8988T (cell line): ENCODE results near the gene ZBTB17.
"Not testable (repeated sequence)": the region's sequence is repeated elsewhere in the genome, so short reads cannot be mapped to it uniquely, and the experiment has no call there.

Experiments
- DNase-seq: peaks from one replicate; pipeline ENCODE4 v3.0.0; 2011

ZBTB17 gene

DNA sequence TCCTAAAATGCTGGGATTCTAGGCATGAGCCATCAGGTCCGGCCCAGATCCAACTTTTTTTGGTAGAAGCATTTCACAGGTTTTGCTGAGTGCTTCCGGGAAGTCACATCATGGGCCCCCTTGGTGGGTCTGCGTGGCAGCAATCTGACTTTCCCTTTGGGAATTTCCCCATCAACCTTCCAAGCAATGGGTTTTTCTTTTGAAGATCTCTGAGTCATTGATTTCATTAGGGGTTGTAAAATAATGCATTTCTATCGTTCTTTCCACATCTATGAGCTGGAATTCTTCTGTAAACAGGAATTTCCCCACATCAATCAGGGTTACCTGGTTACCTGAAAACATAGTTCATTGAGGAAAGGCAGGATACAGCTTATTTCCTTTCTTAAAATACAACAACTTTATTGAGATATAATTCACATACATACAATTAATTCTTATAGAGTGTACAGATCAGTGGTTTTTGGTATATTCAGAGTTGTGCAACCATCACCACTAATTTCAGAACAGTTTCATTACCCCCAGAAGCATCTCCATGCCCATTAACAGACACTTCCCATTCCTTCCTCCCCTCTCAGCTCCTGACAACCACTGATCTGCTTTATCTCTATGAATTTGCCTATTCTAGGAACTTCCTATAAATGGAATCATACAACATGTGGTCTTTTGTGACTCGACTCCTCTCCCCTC is 9.9 kb upstream of the ZBTB17 start:
- DNase-seq, result no peak

DNA sequence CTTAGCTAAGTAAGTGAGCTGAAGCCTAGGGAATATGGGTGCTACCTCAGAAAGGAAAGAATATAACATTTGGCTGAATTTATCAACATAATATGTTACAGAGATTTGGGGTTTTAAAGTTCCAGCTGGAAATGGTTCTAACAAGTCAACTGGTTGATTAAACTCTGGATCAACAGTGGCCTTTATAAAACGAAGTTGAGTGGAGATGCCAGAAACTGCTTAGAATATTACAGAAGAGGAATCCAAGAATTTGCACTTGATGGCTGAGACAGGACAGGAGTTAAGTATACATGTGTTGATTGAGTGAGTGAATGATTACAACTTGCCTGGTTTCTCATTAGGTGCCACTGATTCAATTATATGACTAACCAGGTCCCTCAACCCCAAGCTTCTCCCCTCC is 7.4 kb upstream of the ZBTB17 start:
- no peak for DNase-seq

DNA sequence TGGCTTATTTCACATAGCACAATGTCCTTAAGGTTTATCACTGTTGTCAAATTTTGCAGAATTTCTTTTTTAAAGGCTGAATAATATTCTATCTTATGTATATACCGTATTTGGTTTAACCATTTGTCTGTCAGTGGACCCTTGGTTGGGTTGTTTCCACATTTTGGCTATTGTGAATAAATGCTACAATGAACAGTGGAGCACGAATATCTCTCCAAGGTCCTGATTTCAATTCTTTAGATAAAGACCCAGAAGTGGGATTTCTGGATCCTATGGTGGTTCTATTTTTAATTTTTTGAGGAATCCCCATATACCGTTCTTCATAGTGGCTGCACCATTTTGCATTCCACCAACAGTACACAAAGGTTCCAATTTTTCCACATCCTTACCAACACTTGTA is 5.8 kb upstream of the ZBTB17 start:
- DNase-seq, result no peak

DNA sequence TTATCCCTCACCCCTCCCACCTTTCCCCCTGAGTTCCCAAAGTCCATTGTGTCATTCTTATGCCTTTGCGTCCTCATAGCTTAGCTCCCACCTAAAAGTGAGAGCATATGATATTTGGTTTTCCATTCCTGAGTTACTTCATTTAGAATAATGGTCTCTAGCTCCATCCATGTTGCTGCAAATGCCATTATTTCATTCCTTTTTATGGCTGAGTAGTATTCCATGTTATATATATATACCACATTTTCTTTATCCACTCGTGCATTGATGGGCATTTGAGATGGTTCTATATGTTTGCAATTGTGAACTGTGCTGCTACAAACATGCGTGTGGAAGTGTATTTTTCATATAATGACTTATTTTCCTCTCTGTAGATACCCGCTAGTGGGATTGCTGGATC is 2.0 kb upstream of the ZBTB17 start:
- DNase-seq, result not testable (repeated sequence)

DNA sequence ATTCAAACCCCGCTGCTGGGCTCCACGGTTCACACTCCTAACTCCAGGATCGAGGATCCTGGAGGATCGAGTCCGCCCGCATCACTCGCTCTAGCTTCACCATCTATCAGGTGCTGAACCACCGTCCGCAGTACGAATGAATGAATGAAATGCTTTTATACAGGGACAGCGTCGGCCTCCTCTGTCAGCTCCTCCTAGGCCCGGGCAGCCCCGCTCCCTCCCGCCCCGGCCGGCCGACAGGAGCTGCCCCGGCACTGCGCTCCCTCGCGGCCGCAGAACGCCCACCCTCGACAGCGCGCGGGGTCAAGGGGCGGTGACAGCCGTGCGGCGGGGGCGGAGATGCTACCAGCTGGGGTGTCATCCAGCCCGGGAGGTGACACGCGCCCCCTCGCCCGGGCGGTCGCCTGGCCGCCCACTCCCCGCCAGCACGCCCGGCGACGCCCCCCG is 520 bp downstream of the ZBTB17 start:
- peak; percentile 48 for DNase-seq

DNA sequence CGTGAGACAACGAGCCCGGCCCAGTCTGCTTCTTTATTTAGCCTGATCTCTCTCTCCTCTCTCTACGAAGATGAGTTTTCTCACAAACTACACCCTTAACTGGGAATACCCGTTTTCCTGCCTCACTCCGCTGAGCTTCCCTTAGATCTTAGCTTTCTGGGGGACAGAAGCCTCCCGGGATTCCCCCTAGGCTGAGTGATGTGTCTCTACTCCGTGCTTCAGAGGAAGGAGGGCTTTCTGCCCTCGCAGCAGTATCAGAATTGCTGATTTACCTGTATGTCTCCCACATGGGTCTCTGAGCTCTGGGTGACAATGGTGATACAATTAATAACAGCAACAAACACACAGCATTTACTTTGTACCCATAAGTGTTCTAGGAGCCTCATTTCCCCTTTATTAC is 1.0 kb downstream of the ZBTB17 start:
- DNase-seq, result no peak

DNA sequence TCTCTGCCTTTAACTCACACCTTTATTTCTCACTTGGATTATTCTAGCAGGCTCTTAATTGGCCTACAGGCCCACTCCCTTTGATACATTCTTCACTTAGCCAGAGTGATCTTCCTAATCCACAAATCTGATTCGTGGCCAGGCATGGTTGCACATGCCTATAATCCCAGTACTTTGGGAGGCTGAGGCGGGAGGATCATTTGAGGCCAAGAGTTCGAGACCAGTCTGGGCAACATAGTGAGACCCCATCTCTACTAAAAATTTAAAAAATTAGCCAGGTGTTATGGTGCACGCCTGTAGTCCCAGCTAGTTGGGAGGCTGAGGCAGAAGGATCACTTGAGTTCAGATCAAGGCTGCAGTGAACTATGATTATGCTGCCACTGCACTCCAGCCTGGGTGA is 2.1 kb downstream of the ZBTB17 start:
- DNase-seq, result no peak

DNA sequence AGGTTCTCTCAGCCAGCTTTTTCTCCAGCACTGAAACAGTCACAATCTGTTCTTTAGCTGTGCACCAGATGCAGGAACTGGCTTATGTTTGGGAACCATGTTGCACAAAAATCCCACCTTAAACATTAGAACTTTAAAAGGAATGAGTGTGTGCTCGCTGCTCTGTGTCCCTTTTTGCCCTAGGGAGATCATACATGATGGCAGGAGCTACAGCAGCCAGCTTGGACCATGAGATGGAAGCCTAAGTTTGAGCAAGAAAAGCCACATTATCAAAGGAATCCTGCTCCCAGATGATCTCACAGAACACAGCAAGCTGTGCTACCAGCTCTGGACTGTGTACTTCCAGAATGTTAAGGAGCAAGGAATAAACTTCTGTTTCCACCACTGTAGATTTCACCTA is 3.5 kb downstream of the ZBTB17 start:
- DNase-seq, result no peak

DNA sequence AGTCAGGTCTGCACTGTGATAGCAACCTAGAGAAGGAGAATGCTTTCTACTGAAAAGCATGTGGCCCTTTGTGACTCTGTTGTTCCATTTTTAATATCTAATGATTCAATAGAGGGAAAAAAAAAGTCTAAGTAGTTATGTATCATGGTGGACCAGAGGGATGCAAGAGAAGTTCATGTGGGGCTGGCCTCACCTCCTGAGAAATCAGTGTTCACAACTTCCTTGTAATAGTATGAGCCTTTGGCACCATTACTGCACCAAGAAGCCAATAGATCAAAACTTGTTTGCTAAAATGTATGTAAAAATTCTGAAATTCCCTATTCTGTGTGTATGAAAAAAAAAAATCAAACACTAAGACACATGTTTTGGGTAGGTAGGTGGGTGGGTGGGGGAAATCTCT is 5.0 kb downstream of the ZBTB17 start:
- DNase-seq, result no peak

DNA sequence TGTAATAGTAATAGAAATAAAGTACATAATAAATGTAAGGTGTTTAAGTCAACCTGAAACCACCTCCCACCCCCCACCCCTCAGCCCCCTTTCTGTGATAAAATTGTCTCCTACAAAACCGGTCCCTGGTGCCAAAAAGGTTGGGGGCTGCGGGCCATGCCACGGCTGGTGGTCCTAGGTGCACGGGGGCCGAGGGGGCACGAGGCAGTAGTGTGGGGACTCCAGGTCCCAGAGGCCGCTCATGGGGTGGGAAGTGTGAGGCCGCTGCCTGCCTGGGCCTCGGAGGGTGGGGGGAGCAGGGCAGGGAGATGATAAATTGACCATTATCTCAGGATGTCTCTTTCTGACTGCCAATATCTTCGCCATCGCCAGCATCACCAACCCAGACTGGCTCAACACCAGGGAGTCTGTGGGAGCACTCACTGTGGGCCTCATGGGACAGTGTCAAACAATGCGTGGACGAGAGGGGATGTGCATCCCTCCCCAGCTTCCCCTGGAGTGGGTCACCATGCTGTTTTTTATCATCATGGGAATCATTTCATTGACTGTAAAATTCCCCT is 6.5 kb downstream of the ZBTB17 start:
- no peak for DNase-seq

DNA sequence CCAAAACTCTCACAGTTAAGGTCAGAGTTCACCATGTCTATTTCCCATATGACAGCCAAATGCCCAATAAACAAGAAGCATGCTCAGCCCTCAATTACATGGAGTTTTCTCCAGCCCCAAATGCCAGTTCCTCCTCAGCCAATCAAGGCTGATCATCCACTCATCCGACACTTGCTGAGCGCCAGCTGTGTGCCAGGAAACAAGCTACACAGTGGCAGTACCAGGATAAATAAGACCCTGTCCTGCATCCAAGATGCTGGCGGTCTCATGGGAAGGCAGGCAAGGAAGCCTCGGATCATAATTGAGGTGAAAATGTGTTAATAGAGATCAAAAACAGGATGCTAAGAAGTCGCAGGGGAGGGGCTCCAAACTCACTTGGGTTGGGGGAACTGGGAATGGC is 7.7 kb downstream of the ZBTB17 start:
- no peak for DNase-seq

DNA sequence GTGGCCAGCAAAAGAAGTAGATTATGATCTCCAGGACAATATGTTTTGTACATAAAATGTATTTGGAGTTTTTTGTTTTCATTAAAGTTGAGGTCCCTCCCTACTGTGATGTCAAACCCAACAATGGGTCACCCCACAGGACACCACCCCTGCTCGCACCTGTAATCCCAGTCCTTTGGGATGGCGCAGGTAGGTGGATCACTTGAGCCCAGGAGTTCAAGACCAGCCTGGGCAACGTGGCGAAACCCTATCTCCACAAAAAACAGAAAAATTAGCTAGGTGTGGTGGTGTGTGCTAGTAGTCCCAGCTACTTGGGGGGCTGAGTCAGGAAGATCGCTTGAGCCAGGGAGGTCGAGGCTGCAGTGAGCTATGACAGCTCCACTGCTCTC is 9.0 kb downstream of the ZBTB17 start:
- no peak for DNase-seq

DNA sequence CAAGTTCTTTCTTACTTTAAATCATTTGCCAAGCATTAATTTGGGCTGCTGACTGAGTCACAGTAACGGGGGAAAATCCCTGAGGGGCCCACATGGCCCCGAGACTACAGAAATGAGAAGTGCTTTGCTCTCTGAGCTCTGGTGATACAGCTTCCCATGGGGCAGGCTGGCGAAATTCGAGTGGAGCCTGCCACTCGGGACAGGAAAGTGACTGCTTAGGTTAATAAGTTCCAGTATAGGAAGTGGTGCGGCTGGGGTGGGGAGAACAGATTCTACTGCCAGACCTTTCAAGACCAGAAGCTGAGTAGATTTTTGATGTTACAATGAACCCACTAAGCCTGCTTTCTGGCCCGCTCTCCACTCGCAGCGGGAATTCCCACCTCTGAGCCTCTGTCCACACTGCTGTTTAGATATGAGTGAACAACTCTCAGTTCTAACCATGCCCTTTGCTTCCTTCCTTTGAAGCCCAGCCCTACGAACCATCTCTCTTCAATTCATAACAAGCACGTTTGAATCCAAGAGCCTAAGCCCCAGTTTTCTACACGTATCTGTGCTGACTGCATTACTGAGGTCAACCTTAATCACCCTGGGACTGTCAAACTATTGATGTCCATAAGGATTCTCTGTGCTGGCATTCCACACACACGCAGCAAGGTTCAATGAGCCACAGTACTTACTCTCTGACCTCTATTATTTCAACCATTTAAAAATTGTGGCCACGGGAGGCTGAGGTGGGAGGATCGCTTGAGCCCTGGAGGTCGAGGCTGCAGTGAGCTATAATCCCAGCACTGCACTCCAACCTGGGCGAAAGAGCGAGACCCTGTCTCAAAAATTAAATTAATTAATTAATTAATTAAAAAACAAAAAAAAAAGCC is 9.6 kb downstream of the ZBTB17 start:
- no peak for DNase-seq

DNA sequence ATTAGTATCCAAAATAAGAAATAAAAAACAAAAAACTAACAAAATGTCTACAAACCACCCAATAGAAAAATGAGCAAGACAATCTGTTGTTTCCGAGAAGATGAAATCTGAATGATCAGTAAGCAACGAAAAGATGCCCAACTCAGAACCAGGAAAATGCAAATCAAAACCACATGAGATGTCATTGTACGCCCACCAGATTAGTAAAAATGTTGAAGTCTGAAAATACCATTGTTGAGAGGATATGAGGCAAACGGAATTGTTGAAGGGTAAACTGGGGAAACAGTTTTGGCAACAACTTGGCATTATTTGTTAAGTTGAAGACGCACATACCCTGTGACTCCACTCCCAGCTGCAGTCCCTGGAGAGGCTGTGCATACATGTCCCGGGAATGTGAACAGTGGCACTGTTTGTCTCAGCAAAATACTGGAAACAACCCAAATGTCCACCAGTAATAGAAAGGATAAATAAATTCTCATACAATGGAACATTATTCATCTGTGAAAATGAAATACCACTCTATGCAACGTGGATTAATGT is 10.6 kb downstream of the ZBTB17 start:
- no peak for DNase-seq

DNA sequence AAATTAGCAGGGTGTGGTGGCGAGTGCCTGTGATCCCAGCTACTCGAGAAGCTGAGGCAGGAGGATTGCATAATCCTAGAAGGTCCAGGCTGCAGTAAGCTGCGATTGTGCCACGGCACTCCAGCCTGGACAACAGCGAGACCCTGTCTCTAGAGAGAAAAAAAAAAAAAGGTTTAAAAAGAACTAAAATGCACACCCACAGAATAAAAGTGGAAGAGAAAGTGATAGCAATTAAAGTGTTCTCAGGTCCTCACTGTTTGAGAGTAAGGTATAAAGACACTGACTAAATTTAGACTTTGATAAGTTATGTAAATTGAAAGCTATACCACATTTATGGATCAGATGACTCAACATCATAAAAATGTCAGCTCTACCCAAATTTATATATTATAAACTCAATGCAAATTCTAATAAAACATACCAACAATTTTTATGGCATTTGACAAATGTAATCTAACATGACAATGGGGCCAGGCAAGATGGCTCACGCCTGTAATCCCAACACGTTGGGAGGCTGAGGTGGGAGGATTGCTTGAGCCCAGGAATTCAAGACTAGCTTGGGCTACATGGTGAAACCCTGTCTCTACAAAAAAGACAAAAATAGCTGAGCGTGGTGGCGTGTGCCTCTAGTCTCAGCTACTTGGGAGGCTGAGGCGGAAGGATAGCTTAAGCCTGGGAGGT is 11.8 kb downstream of the ZBTB17 start:
- DNase-seq, result no peak

DNA sequence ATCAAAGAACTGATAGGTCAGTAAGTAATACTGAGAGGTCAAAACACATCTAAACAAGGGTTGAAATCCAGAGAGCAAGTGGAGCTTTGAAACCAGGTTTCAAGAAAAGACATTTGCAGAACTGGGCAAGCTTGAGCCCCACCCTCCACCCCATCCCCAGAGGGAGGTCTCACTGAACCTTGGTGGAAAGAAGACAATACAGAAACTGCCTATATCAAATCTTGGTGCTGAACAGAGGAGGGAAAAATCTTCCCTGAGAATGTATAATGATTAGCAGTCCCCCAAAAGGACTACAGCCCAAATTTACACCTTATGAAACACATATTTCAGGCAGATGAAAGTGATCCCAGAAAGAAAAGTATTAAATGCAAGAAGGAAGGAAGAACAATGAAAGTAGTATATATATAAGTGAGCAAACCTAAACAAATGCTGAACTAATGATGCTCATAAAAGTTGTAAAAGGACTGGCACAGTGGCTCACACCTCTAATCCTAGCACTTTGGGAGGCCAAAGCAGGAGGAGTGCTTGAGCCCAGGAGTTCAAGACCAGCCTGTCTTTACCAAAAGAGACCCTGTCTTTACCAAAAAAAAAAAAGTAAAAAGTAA is 12.4 kb downstream of the ZBTB17 start:
- no peak for DNase-seq

DNA sequence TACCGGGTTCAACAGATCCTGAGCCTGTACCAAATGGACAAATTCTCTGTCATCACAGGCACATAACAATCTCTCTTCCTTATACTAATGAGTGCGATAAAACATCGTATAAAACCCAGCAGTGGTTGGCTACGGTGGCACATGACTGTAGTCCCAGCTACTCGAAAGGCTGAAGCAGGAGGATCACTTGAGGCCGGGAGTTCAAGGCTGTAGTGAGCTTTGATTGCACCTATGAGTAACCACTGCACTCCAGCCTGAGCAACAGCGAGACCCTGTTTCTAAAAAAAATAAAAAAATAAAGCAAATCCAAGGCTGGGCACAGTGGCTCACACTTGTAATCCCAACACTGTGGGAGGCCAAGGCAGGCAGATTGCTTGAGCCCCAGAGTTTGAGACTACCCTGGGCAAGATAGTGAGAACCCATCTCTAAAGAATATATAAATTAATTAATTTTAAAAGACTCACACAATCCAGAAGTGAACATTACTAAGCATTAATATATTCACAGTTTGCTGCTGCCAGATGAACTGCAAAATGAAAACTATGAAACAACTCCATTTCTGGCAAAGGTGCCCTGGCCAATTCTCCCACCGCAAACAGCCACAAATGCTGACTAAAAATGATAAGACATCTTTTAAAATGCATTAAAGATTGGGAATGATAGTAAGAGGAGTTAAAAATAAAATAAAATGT is 13.1 kb downstream of the ZBTB17 start:
- DNase-seq, result no peak

DNA sequence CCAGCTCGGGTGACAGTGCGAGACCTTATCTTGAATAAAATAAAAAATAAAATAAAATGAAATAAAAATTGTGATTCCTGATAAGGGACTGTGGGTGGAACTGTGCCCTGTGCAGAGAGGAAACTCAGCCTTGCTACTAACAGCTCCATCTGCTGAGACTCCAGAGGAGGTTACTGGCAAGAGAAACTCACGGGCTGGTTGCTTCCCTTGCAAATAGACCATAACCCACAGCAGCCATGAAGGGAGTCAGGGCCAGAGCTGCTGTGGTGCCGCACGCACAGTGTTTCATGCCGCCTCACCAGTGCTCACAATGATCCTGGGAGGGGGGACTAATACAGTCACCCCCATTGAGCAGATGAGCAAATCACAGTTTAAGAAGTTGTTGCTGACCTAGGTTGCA is 13.7 kb downstream of the ZBTB17 start:
- DNase-seq, result no peak

DNA sequence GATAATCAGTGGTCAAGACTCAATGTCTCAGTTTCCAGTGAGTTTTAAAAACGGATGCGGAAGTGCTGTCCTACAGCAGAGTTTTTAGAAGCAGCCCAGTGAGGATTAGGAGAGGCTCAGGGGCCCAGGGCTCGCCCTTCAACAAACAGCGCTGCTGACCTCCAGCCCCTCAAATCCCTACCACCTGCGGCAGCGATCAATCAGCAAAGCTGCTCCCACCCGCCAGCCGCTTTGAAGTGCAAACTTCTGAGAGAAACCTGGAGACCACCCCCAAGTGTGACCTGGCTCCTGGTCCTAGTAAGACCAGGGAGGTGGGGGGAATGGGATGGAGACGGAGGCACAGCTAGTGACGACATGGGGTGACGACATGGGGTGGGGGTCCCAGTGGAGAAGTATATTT is 14.4 kb downstream of the ZBTB17 start:
- no peak for DNase-seq

DNA sequence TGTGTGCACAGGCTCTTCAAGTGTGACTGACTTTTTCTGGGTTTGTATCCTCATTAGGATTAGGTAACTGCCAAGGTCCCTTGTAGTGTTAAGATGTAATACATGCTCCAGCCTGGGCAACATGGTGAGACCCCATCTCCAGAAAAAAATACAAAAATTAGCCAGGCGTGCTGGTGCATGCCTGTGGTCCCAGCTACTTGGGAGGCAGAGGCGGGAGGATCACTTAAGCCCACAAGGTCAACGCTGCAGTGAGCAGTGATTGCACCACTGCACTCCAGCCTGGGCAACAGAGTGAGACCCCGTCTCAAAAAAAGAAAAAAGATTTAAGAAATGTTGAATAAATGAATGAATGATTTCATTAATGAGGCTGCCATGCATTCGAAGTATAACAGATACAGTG is 15.1 kb downstream of the ZBTB17 start:
- no peak for DNase-seq

DNA sequence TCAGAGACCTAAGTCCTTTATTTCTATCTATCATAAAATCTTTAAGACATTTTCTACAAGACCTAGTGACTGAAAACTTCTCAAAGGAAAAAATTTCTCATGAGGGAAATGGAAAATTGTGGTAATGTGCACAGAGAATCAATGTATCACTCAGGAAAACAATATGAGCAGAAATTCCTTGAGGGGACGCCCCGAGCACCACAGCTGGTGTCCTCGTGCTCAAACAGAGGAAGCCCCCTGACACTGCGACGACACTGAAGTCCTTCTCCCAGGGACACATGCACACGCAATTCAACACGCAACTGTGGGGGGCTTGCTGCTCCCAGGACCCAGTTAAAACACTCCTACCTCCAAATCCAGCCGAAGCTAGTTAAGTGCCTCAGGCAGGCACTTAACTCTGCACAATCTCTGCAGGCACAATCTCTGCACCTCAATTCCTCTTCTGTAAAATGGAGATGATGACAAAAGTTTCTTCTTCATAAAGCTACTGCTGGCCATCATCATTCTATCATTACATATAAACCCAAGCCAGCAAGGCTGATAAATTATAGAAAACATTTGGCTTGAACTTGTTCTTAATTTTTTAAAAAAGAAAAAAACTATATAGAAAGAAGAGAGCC is 16.0 kb downstream of the ZBTB17 start:
- DNase-seq, result no peak

DNA sequence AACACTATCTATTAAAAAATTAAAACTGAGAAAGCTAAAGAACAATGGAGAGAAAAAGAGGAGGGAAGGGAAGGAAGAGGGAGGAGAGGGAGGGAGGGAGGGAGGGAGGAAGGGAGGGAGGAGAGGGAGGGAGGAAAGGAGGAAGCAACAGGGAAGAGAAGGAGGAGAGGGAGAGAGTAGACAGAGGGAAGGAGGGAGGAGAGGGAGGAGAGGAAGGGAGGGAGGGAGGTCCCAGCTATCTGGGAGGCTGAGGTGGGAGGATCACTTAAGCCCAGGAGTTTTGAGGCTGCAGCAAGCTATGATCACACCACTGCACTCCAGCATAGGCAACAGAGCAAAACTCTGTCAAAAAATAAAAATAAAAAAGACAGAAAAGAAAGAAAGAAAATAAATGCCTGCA is 16.5 kb downstream of the ZBTB17 start:
- DNase-seq, result no peak
